SIG-M5 treated with dmso at 0.1 percent for 504 hours (cell line): Measurements from ENCODE around the gene AADACL2.

ENCODE experiments used
- DNase-seq: peaks from one replicate; lab custom pipeline; 2025; ENCODE audit not compliant: unreplicated experiment; lab: John Stamatoyannopoulos, UW

Gene AADACL2

DNA sequence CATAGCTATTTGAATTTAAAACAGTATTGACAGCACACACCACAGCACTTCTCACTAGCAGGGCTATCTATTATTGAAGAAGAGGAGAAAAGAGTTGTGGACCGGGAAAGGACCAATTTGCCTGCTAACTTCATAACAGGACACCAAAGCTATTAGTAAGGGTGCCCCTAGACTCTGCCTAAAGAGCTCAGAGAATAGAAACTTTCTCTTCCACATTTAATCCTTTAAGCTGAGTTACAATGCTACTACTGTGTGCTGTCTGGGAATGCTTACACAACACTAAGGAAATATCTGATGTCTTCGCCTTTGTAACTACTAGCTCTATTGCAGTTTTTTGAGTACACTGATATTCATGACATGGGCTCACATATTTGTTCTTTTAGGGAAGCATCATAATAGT lies 66.7 kb downstream of the AADACL2 start:
- DNase-seq: no peak

DNA sequence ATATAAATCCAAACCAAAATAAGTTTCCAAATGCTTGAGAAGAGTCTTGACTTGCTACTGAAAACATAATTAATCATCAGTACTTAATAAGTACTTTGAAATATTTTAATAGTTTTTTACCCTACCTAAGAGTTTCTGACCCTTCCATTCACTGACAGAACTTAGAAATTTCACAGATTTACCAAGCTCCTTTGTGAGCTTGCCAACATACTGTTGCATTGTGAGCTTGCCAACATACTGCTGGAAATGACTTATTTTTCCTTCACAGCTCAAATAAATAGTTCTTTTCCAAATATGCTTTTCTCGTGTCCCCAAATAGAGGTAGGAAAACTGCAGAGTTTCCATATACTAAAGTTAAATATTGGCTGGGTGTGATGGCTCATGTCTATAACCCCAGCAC lies 70.5 kb downstream of the AADACL2 start:
- DNase-seq: no peak

DNA sequence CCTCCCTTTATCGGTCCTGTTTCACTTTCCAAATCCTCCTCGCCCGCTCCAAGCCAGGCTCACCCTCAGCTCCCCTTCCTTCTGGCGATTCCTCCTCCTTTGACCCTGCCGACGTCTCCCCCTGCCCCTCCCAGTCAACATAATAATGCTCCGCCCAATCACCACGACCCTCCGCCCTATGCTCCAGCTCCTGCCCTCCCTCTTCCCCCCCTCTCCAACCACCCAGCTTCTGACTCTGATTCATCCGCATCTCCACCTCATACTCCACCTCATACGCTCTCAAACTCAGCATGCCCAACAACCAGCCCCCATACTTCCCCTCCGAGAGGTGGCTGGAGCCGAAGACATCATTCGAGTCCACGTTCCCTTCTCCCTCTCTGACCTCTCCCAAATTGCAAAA lies 73.1 kb downstream of the AADACL2 start:
- no peak for DNase-seq
